Activated T-helper 2 cell treated with anti-CD3 and anti-CD28 coated beads, Interferon-gamma antibody, Interleukin-2, Interleukin-4, amounts not matched to agents 10 μg/mL and 5 μg/mL and 100 μg/mL, durations not matched to agents 14 hours and 24 hours and 36 hours (primary cell): ENCODE measurements around the gene NRXN3. TPM values are rescaled to one million over a fixed set of nuclear protein-coding genes. Genes with fewer than 3 reads are reported as not detected.

ENCODE experiments used
- DNase-seq: peaks from one replicate; pipeline ENCODE4 v3.0.0; 2021; ENCODE audit warnings: low spot score
- H3K27ac Mint-ChIP-seq: one replicate; pipeline ENCODE4 v1.8.0; 2021; ENCODE audit warnings: mixed read lengths
- H3K27me3 Mint-ChIP-seq: one replicate; pipeline ENCODE4 v1.8.0; 2021; ENCODE audit warnings: low read depth, mixed read lengths
- H3K36me3 Mint-ChIP-seq: one replicate; pipeline ENCODE4 v1.8.0; 2021; ENCODE audit warnings: low read depth, mixed read lengths
- H3K4me1 Mint-ChIP-seq: one replicate; pipeline ENCODE4 v1.8.0; 2021; ENCODE audit warnings: low read depth, mixed read lengths
- H3K4me3 Mint-ChIP-seq: one replicate; pipeline ENCODE4 v1.8.0; 2021; ENCODE audit warnings: low read depth, mild to moderate bottlenecking, moderate library complexity, mixed read lengths
- H3K9me3 Mint-ChIP-seq: one replicate; pipeline ENCODE4 v1.8.0; 2021; ENCODE audit warnings: mixed read lengths
- intact Hi-C: fragments of 100-400 bp; cut with micrococcal nuclease; formaldehyde crosslinking; loops from one replicate; pipeline ENCODE4 v1.15.1; 2023
- total RNA-seq: library from RNA; stranded (reverse); gene quantifications from 2 replicates; pipeline ENCODE4 v1.2.3, GENCODE V29; 2022

Gene NRXN3
- total RNA-seq, 1 donor from 2014 or later, result not detected

DNA sequence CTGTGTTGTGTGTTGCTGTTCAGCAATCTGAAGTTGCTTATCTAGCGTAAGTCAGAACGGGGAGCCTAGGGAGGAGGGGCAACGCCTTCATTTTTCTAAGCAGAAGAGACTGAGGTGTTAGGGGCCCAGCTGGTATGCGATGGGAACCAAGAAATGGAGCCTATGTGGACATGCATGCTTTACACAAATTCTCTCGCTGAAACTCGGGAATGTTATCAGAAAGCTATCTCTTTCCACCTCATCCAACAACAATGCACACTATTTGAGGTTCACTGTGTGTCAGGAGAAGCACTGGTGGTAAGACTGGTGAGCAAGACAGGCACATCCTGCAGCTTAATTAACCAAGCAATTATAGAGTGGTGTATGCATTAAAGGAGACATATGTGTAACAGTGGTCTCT, 89.7 kb downstream of the NRXN3 start:
- no peak for DNase-seq
- intact Hi-C loops, result no loop called here

DNA sequence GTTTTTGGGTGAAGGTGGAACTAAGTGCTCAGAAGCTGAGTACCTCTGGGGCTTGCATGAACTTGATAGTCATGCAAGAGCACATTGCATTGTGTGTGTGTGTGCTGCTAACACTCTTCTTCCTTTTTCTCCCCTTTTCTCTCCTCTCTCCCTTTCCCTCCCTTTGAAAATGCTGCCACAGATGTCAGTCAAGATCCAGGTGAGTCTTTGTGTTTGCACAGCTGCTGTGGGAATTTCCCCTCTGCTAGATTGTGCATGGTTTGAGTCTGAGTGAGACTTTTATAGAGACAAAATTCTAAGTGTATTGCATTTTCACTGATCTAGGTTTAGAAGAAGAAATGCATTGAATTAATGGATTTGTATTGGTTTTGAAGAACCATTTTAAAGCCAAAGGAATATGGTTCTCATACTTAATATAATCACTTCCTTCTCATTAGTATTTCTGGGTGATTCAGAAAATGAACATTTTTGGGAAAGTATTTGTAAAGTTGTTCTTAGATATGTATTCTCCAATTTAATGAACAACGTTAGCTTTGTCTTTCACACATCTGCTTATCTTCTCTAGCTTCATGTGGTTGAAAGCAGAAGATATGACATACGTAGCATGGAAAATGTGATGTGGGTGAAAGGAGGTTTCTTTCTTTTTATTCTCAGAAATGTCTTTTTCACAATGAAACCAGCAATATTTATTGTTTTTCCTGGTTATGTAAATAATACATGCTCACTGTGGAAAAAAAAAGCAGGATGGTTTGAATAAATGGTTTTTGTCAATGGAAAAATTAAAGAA, 108.5 kb downstream of the NRXN3 start:
- DNase-seq, result no peak
- H3K36me3 Mint-ChIP-seq, result no peaks in the 10 kb centered on the region
- peak overlapping the region; percentile 20 for H3K27ac Mint-ChIP-seq
- no peak overlapping the region for H3K4me3 Mint-ChIP-seq
- H3K9me3 Mint-ChIP-seq, result no peaks in the 10 kb centered on the region
- peaks cover 6% of the 10 kb centered on the region for H3K4me1 Mint-ChIP-seq
- intact Hi-C loops, result loop anchor here (1.0 kb wide), 1 partner anchor 24 kb away; no protein-coding TSS in a partner anchor
- no peaks in the 10 kb centered on the region for H3K27me3 Mint-ChIP-seq

More for the DNA sequence above, 89.7 kb downstream of the NRXN3 start:
- Mint-ChIP-seq H3K27ac (no peak overlapping the region), H3K4me3 (no peak overlapping the region), H3K36me3 (no peaks in the 10 kb centered on the region), H3K4me1 (peaks cover 8% of the 10 kb centered on the region), H3K9me3 (peaks cover 7% of the 10 kb centered on the region), H3K27me3 (peaks cover 10% of the 10 kb centered on the region)

DNA sequence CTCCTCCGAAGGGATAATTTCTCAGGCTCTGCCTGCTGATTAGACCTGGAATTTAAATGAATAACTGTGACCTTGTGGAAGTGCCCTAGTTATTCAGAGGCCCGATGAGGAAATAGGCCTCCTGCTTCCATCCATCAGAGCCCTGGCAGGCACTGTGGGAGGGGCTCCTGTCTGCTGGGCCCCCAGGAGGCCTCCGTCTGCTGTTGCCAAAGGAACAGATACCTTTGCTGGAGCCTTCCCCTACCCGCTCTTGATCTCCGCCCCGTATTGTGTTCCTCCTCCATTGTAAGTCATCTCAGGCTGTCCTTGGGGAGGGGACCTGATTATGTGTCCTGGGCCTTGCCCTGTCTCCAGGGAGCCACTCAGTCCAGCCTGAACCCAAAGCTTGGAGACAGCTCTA, 112.3 kb downstream of the NRXN3 start:
- Mint-ChIP-seq H3K27ac (no peak overlapping the region), H3K27me3 (peaks cover 3% of the 10 kb centered on the region), H3K36me3 (no peaks in the 10 kb centered on the region), H3K4me3 (no peak overlapping the region), H3K9me3 (no peaks in the 10 kb centered on the region), H3K4me1 (peaks cover 6% of the 10 kb centered on the region)
- no peak for DNase-seq
- intact Hi-C loops, result no loop called here

DNA sequence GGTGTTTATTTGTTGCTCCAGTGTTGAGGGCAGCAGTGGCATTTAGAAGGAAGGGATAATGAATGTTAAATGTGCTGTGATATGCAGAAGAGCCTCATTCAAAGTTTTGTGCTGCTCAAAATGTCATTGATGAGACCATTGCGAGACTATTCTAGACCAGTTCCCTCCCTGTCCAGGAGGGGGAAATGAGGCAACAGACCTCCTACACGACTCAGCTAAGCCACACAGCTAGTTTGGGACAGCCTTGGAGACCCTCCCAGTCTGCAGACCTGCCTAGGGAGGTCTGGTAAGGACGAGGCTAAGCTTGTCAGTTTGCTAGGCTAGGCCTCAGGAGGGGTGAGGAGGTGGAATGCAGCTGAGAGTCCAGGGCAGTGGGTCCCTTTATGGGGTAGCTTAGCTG, 116.0 kb downstream of the NRXN3 start:
- H3K4me1 Mint-ChIP-seq, result no peaks in the 10 kb centered on the region
- intact Hi-C loops, result no loop called here
- H3K9me3 Mint-ChIP-seq, result no peaks in the 10 kb centered on the region

DNA sequence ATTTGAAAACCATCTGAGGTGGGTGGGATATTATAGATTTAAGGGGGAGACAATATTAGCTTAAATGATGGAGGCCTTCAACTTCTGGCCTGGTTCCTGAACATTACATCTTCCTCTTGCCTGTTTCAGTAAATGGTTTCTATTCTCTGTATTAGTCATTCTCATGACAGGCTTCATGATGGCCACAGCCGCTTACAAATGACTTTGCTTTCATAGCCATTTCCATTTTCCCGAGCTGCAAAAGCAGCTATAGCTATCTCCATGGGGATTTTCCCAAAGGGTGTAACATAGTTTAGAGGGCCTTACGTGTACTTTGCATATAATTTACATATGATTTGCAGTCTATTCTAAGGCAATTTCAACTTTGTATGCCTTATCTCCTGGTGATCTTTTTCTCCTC, 121.8 kb downstream of the NRXN3 start:
- no peaks in the 10 kb centered on the region for H3K36me3 Mint-ChIP-seq
- H3K27me3 Mint-ChIP-seq, result no peaks in the 10 kb centered on the region
- peaks cover 6% of the 10 kb centered on the region for H3K4me1 Mint-ChIP-seq
- intact Hi-C loops, result no loop called here
- H3K27ac Mint-ChIP-seq, result no peak overlapping the region
- H3K4me3 Mint-ChIP-seq, result no peak overlapping the region
- H3K9me3 Mint-ChIP-seq, result no peaks in the 10 kb centered on the region
- no peak for DNase-seq

More for the DNA sequence above, 116.0 kb downstream of the NRXN3 start:
- no peak overlapping the region for H3K4me3 Mint-ChIP-seq
- no peaks in the 10 kb centered on the region for H3K36me3 Mint-ChIP-seq
- no peak for DNase-seq
- peaks cover 3% of the 10 kb centered on the region for H3K27me3 Mint-ChIP-seq
- no peak overlapping the region for H3K27ac Mint-ChIP-seq

DNA sequence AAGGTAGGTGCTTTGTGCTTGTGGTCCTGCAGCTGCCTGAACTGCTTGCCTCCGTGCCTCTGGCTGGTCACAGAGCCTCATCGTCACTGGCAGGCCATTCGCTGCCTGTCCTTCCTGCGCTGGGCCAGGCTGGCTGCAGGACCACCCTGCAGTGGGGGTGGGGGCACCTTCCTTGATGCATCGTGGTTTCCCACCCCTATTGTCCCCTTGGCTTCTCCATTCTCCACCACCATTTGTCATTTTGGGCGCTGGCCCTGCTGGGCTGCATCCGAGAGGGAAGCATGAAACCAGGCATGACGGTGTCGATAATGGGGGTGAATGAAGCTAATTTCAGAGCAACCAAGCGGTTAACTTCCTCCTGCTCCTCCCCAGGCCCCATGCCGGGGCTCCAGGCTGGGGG, 127.7 kb downstream of the NRXN3 start:
- intact Hi-C loops, result no loop called here
- peaks cover 6% of the 10 kb centered on the region for H3K27me3 Mint-ChIP-seq
- no peak for DNase-seq
- H3K4me1 Mint-ChIP-seq, result no peaks in the 10 kb centered on the region
- no peaks in the 10 kb centered on the region for H3K9me3 Mint-ChIP-seq
- no peak overlapping the region for H3K4me3 Mint-ChIP-seq
- no peaks in the 10 kb centered on the region for H3K36me3 Mint-ChIP-seq
- no peak overlapping the region for H3K27ac Mint-ChIP-seq

DNA sequence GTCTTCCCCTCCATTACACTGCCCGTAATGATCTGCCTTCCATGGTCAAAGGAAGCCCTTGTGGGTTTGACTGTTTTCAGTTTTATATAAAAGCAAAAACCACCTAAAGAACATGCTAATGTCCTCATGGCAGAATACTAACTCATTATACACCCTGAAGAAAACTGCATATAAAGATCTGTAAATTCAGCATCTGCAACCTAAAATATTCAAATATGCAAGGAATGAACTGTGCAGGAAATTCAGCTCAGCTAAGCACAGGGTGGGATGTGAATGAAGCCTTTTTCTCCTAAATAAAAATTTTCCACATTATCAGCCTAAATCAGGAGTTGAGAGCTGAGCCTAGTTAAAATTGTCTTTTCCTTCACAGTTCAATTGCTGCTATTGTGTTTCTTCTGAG, 128.1 kb downstream of the NRXN3 start:
- H3K27me3 Mint-ChIP-seq, result peaks cover 6% of the 10 kb centered on the region
- no peaks in the 10 kb centered on the region for H3K4me1 Mint-ChIP-seq

DNA sequence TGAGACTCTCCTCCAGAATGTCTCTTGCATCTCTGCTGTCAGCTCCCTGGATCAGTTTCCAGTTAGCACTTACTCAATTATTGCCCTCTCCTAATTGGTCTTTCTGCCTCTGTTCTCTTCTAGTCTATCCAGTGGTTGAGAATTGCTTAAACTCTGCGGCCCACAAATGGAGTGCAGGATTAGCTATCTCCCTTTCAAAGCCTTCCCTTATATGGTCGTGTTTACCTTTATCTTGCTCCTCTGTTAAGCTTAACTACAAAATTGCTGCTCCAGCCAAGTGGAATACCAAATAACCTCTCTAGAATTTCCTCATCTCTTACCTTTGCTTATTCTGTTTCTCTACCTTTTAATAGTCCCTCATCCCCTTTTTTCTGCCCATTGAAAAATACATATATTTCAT, 132.7 kb downstream of the NRXN3 start:
- H3K36me3 Mint-ChIP-seq, result no peaks in the 10 kb centered on the region
- no peak overlapping the region for H3K27ac Mint-ChIP-seq
- no peak for DNase-seq
- no peaks in the 10 kb centered on the region for H3K4me1 Mint-ChIP-seq
- no peaks in the 10 kb centered on the region for H3K9me3 Mint-ChIP-seq
- peaks cover 6% of the 10 kb centered on the region for H3K27me3 Mint-ChIP-seq
- intact Hi-C loops, result no loop called here
- no peak overlapping the region for H3K4me3 Mint-ChIP-seq

More for the DNA sequence above, 128.1 kb downstream of the NRXN3 start:
- no peaks in the 10 kb centered on the region for H3K9me3 Mint-ChIP-seq
- no peak for DNase-seq
- intact Hi-C loops, result no loop called here
- no peak overlapping the region for H3K4me3 Mint-ChIP-seq
- H3K27ac Mint-ChIP-seq, result no peak overlapping the region
- no peaks in the 10 kb centered on the region for H3K36me3 Mint-ChIP-seq

DNA sequence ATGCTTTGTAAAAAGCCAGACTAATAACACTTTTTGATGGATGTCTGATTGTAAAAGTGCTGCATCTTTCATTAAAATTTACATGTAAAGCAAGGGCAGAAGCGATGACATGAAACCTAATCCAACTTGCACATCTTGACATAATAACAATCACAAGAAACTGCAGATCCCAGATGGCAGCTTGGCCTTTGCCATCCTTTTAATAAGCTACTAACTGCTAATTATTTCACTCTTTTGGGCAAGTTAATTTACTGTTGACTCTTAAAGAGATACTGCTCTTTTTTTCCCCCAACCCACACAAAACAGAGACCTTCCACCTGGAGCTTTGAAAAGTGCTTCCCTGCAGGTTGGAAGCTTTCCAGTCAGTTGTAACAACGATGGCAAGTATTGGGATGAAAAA, 137.5 kb downstream of the NRXN3 start:
- Mint-ChIP-seq H3K36me3 (no peaks in the 10 kb centered on the region), H3K4me3 (no peak overlapping the region), H3K4me1 (no peaks in the 10 kb centered on the region), H3K27ac (no peak overlapping the region), H3K27me3 (peaks cover 2% of the 10 kb centered on the region), H3K9me3 (no peaks in the 10 kb centered on the region)
- intact Hi-C loops, result no loop called here
- no peak for DNase-seq

DNA sequence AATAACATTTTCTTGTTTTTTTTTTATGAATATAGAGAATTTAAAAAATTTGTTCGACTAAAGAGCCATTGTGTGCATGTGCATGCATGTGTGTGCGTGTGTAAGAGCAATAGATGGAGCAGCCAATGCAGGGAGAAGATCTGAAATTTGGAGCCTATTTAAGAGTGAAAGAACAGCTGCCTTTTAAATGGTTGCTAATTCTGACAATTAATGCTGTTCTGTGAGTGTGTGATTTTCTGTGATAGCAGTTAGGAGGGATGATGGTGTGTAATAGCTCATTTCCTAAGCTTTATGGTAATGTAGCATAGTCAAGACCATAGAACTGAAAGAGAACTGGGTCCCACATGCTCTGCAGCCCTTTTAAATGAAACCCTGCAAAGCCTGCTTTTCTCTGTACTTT, 137.9 kb downstream of the NRXN3 start:
- H3K27me3 Mint-ChIP-seq, result peaks cover 2% of the 10 kb centered on the region
- H3K27ac Mint-ChIP-seq, result no peak overlapping the region
- no peaks in the 10 kb centered on the region for H3K9me3 Mint-ChIP-seq
- no peaks in the 10 kb centered on the region for H3K36me3 Mint-ChIP-seq
- H3K4me3 Mint-ChIP-seq, result no peak overlapping the region
- no peak for DNase-seq
- H3K4me1 Mint-ChIP-seq, result no peaks in the 10 kb centered on the region
- intact Hi-C loops, result no loop called here

DNA sequence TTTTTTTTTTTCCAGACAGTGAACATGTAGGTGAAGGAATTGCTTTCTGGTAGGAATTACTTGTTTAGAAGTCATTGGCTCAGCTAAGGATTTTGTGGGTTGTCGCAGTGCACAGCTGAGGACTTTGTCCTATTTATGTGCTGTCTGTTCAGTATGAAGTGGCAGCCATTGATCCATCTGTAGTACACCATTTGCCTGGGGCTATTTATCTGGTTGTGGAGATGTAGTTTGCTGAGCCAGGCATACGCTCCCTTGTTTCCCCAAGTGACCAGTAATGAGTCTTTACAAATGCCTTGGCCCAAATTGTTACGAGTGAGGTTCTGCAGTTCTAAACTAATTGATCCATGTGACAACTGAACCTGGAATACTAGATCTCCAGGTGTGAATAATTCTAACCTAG, 140.1 kb downstream of the NRXN3 start:
- no peaks in the 10 kb centered on the region for H3K9me3 Mint-ChIP-seq
- H3K36me3 Mint-ChIP-seq, result no peaks in the 10 kb centered on the region
- DNase-seq, result no peak
- H3K4me1 Mint-ChIP-seq, result no peaks in the 10 kb centered on the region
- H3K27me3 Mint-ChIP-seq, result peaks cover 2% of the 10 kb centered on the region
- no peak overlapping the region for H3K27ac Mint-ChIP-seq
- intact Hi-C loops, result no loop called here
- no peak overlapping the region for H3K4me3 Mint-ChIP-seq

DNA sequence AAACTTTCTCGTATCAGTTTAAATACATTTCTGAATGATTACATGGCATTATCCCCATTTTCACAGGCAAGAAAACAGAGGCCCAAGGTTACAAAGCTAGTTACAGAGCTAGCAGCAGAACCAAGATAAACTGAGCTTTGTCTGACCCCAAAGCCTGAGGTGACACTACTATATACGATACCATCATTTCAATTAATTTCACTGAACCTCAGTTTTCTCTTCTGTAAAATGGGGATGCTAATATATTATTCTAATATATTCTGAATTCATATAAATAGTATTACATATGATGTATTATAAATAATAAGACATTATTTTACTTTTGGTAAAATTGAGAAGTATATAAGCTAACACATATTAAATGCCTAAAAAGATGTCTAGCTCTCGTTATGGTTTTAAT, 143.3 kb downstream of the NRXN3 start:
- intact Hi-C loops, result no loop called here
- Mint-ChIP-seq H3K27ac (no peak overlapping the region), H3K36me3 (no peaks in the 10 kb centered on the region), H3K9me3 (no peaks in the 10 kb centered on the region), H3K4me3 (no peak overlapping the region), H3K4me1 (no peaks in the 10 kb centered on the region), H3K27me3 (peaks cover 2% of the 10 kb centered on the region)
- DNase-seq, result no peak

DNA sequence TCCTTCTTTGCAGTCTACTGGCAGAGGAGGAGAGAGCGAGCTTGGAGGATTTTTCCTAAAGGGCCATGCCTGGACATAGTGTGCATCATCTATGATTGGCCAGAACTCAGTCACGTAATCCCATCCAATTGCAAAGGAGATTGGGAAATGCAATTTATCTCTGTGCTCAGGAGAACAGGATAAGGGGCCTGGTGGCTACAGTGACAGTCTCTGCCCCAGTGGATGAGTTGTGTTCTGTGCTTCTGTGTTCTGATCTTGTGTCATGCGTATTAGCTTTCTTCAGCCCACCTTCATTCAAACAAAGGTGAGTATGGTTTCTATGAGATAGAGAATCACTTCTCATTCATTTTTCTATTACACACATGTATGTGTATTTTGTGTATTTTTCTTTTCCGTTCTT, 144.3 kb downstream of the NRXN3 start:
- intact Hi-C loops, result no loop called here
- H3K9me3 Mint-ChIP-seq, result no peaks in the 10 kb centered on the region
- no peak overlapping the region for H3K27ac Mint-ChIP-seq
- H3K27me3 Mint-ChIP-seq, result peaks cover 2% of the 10 kb centered on the region
- DNase-seq, result no peak
- H3K4me3 Mint-ChIP-seq, result no peak overlapping the region
- no peaks in the 10 kb centered on the region for H3K36me3 Mint-ChIP-seq
- no peaks in the 10 kb centered on the region for H3K4me1 Mint-ChIP-seq
